ENCODE measurements around the gene MT3. TPM values are rescaled to one million over a fixed set of nuclear protein-coding genes. Genes with fewer than 3 reads are reported as not detected.

Gene MT3
- total and polyA plus RNA-seq, 2 of the 13 experiments (the other 11 are each of a cell fraction or from before 2014, with no cell fraction given): not detected

GRCh38 chr16:56637814-56638750, 48.8 kb downstream of the MT3 start, which contains the start of gene MT1A (continued):
- TF ChIP-seq FOXO4 (CRISPR knock-in tag; conservative IDR thresholded peaks at IDR 0.05): no peak
- peak; percentile 26; the same call in 1 of the 2 replicates for TF ChIP-seq HDAC1 (CRISPR knock-in tag; IDR thresholded peaks at IDR 0.05)
- no peak for TF ChIP-seq GLMP (CRISPR knock-in tag; IDR thresholded peaks at IDR 0.05; ENCODE audit: borderline replicate concordance)
- TF ChIP-seq CEBPZ (IDR thresholded peaks at IDR 0.05; ENCODE audit: low read length): no peak
- TF ChIP-seq ZBTB2 (CRISPR knock-in tag; IDR thresholded peaks at IDR 0.05; ENCODE audit: low read depth): no peak
- no peak for TF ChIP-seq CCAR2 (optimal IDR thresholded peaks at IDR 0.05; ENCODE audit: low read depth, low read length)
- no peak for TF ChIP-seq ZSCAN12 (CRISPR knock-in tag; IDR thresholded peaks at IDR 0.05)
- no peak for TF ChIP-seq ZNF510 (CRISPR knock-in tag; IDR thresholded peaks at IDR 0.05; ENCODE audit: low read depth)
- no peak; the same call in 1 of the 2 replicates for TF ChIP-seq TBX2 (CRISPR knock-in tag; IDR thresholded peaks at IDR 0.05; ENCODE audit: borderline replicate concordance)
- no peak for TF ChIP-seq PAX8 (CRISPR knock-in tag; IDR thresholded peaks at IDR 0.05; ENCODE audit: borderline replicate concordance)
- TF ChIP-seq SRSF4 (IDR thresholded peaks at IDR 0.05; ENCODE audit: low read depth, low read length, poor library complexity, severe bottlenecking): no peak
- no peak for TF ChIP-seq DMTF1 (CRISPR knock-in tag; IDR thresholded peaks at IDR 0.05)
- no peak for TF ChIP-seq HNRNPH1 (optimal IDR thresholded peaks at IDR 0.05; ENCODE audit: low read depth, low read length)
- TF ChIP-seq EED (CRISPR knock-in tag; IDR thresholded peaks at IDR 0.05): no peak
- TF ChIP-seq U2AF1 (optimal IDR thresholded peaks at IDR 0.05; ENCODE audit: low read depth, low read length): no peak
- TF ChIP-seq TFE3 (CRISPR knock-in tag; IDR thresholded peaks at IDR 0.05): no peak

All from HepG2 (cell line).